Stimulated activated CD8-positive, alpha-beta memory T cell treated with anti-CD3 and anti-CD28 coated beads, Interleukin-4, amount 100 ng/mL, for 48 hours (primary cell): Measurements from ENCODE around the gene JMJD7.
A peak's percentile ranks its signal among the peaks of the same experiment; 100 is the strongest.

Experiments
- DNase-seq: peaks from one replicate; pipeline ENCODE4 v3.0.0-alpha.2; 2020

The JMJD7 gene

GRCh38 chr15:41868321-41868720, 40.4 kb downstream of the JMJD7 start:
- no peak for DNase-seq

- no peak for DNase-seq
These were observed 42.1 kb downstream of the JMJD7 start for GRCh38 chr15:41869770-41870688.

GRCh38 chr15:41870689-41871081, 42.8 kb downstream of the JMJD7 start:
- DNase-seq = peak; percentile 73

GRCh38 chr15:41871175-41871905, 43.4 kb downstream of the JMJD7 start:
- no peak for DNase-seq

- no peak for DNase-seq
These were observed 44.4 kb downstream of the JMJD7 start for GRCh38 chr15:41872166-41872747.

- no peak for DNase-seq
These were observed 45.8 kb downstream of the JMJD7 start for GRCh38 chr15:41873711-41874110.

GRCh38 chr15:41874736-41875135, 46.8 kb downstream of the JMJD7 start:
- no peak for DNase-seq

GRCh38 chr15:41876007-41876406, 48.1 kb downstream of the JMJD7 start:
- no peak for DNase-seq

GRCh38 chr15:41876689-41877088, 48.8 kb downstream of the JMJD7 start:
- DNase-seq = no peak

- DNase-seq = no peak
These were observed 49.9 kb downstream of the JMJD7 start for GRCh38 chr15:41877631-41878354.

- DNase-seq = no peak
These were observed 50.4 kb downstream of the JMJD7 start for GRCh38 chr15:41878355-41878699.

- DNase-seq = no peak
These were observed 51.5 kb downstream of the JMJD7 start for GRCh38 chr15:41879321-41879845.

- DNase-seq = no peak
These were observed 52.4 kb downstream of the JMJD7 start for GRCh38 chr15:41880156-41880877.

GRCh38 chr15:41881086-41881485, 53.2 kb downstream of the JMJD7 start:
- DNase-seq = no peak

- DNase-seq = no peak
These were observed 53.6 kb downstream of the JMJD7 start for GRCh38 chr15:41881550-41881919.

- no peak for DNase-seq
These were observed 54.2 kb downstream of the JMJD7 start for GRCh38 chr15:41881920-41882688.

- DNase-seq = no peak
These were observed 55.0 kb downstream of the JMJD7 start for GRCh38 chr15:41882689-41883483.

GRCh38 chr15:41883484-41883825, 55.6 kb downstream of the JMJD7 start:
- DNase-seq = no peak

- no peak for DNase-seq
These were observed 56.6 kb downstream of the JMJD7 start for GRCh38 chr15:41884458-41884857.

- DNase-seq = no peak
These were observed 57.4 kb downstream of the JMJD7 start for GRCh38 chr15:41885321-41885720.

GRCh38 chr15:41885841-41886240, 57.9 kb downstream of the JMJD7 start:
- no peak for DNase-seq
